ENCODE data around the gene STX8.

GRCh38 chr17:9355846-9356245 is 219.8 kb downstream of the STX8 start:
- TF ChIP-seq POLR2AphosphoS5 (IDR thresholded peaks at IDR 0.05; ENCODE audit: low read depth, low read length) = no peak
- TF ChIP-seq POLR2A (IDR thresholded peaks at IDR 0.05; ENCODE audit: low read depth, low read length) = no peak

All from GM12891 (cell line).